Stimulated activated CD8-positive, alpha-beta memory T cell treated with anti-CD3 and anti-CD28 coated beads, Interleukin-7, amount 100 ng/mL, for 4 hours (primary cell): ENCODE data around the gene CCDC187.

Experiments used
- DNase-seq, 2 donors: peaks; one replicate each; pipeline ENCODE4 v3.0.0-alpha.2; 2020; ENCODE audit warnings: low read depth in 2 of 2

CCDC187 gene

GRCh38 chr9:136339173-136339957 is 35.5 kb upstream of the CCDC187 start:
- no peak for DNase-seq

- no peak for DNase-seq
These were observed 34.6 kb upstream of the CCDC187 start for GRCh38 chr9:136338511-136338910.

- no peak for DNase-seq
These were observed 33.8 kb upstream of the CCDC187 start for GRCh38 chr9:136337416-136338395.

GRCh38 chr9:136336881-136337280 is 33.0 kb upstream of the CCDC187 start:
- no peak for DNase-seq

GRCh38 chr9:136336156-136336870 is 32.4 kb upstream of the CCDC187 start:
- no peak for DNase-seq

GRCh38 chr9:136335296-136336155 is 31.6 kb upstream of the CCDC187 start:
- no peak for DNase-seq

GRCh38 chr9:136334541-136334940 is 30.6 kb upstream of the CCDC187 start:
- no peak for DNase-seq

GRCh38 chr9:136333486-136333885 is 29.6 kb upstream of the CCDC187 start:
- DNase-seq: no peak

GRCh38 chr9:136333045-136333444 is 29.2 kb upstream of the CCDC187 start:
- no peak for DNase-seq

GRCh38 chr9:136332482-136332983 is 28.6 kb upstream of the CCDC187 start:
- DNase-seq: no peak

- no peak for DNase-seq
These were observed 27.9 kb upstream of the CCDC187 start for GRCh38 chr9:136331556-136332481.

- no peak for DNase-seq
These were observed 27.1 kb upstream of the CCDC187 start for GRCh38 chr9:136331030-136331429.

GRCh38 chr9:136330406-136330990 is 26.6 kb upstream of the CCDC187 start:
- no peak for DNase-seq

- DNase-seq: no peak
These were observed 25.9 kb upstream of the CCDC187 start for GRCh38 chr9:136329636-136330405.

- DNase-seq: no peak
These were observed 25.3 kb upstream of the CCDC187 start for GRCh38 chr9:136329211-136329627.

GRCh38 chr9:136328622-136329041 is 24.7 kb upstream of the CCDC187 start:
- DNase-seq: no peak

- DNase-seq: no peak
These were observed 24.2 kb upstream of the CCDC187 start for GRCh38 chr9:136328011-136328621.
